IMR-90 (cell line): ENCODE measurements around the gene SNAPC1. TPM values are rescaled to one million over a fixed set of nuclear protein-coding genes. Genes with fewer than 3 reads are reported as not detected.

Experiments used
- ATAC-seq: fragments of 200-7000 bp; cut with Tn5 transposase; 2 replicates; pipeline ENCODE4 v1.9.1; 2020; ENCODE audit warnings: low read depth, mild to moderate bottlenecking, moderate library complexity
- BruUV-seq: library from RNA; stranded (reverse); fragments of 400-500 nt; replicated peaks from 2 replicates; lab custom pipeline; 2021; lab: Mats Ljungman, UMichigan
- CTCF ChIA-PET: fragments of 300-600 bp; formaldehyde crosslinking; extraction: SDS; loops from one replicate; lab custom pipeline; 2021; ENCODE audit warnings: antibody characterized with exemption; lab: Yijun Ruan, JAX
- POLR2A ChIA-PET: fragments of 300-600 bp; sonication (Branson Sonifier 250); formaldehyde crosslinking; loops from one replicate; lab custom pipeline; 2022; ENCODE audit warnings: antibody characterized with exemption; ENCODE audit not compliant: unreplicated experiment; lab: Charles Lee
- DNase-seq: peaks from one replicate; pipeline ENCODE4 v3.0.0; 2013
- H2AFZ ChIP-seq: replicated peaks from 2 replicates; pipeline ENCODE3; 2013; ENCODE audit warnings: low read length, mild to moderate bottlenecking; ENCODE audit not compliant: poor library complexity
- H2AK5ac ChIP-seq: 2 replicates; pipeline ENCODE4 v1.6.1; 2013; ENCODE audit warnings: low read depth, low read length, inconsistent platforms
- H2AK9ac ChIP-seq: replicated peaks from 2 replicates; pipeline ENCODE3; 2013; ENCODE audit warnings: mild to moderate bottlenecking, low read depth, low read length, moderate library complexity; ENCODE audit not compliant: poor library complexity
- H2BK120ac ChIP-seq: 2 replicates; pipeline ENCODE4 v1.6.1; 2013; ENCODE audit warnings: low read depth, low read length, inconsistent platforms
- H2BK15ac ChIP-seq: 3 replicates; pipeline ENCODE4 v1.6.1; 2013; ENCODE audit warnings: low read depth, low read length, inconsistent platforms
- H2BK20ac ChIP-seq: 2 replicates; pipeline ENCODE4 v1.6.1; 2013; ENCODE audit warnings: low read depth, mild to moderate bottlenecking, inconsistent platforms, low read length, moderate library complexity
- H2BK5ac ChIP-seq: 2 replicates; pipeline ENCODE4 v1.6.1; 2013; ENCODE audit warnings: mild to moderate bottlenecking, low read depth, low read length, inconsistent platforms; ENCODE audit not compliant: poor library complexity, severe bottlenecking
- H3K14ac ChIP-seq: replicated peaks from 2 replicates; pipeline ENCODE4 v1.6.1; 2013; ENCODE audit warnings: low read depth, low read length, inconsistent platforms
- H3K18ac ChIP-seq: 2 replicates; pipeline ENCODE4 v1.6.1; 2013; ENCODE audit warnings: low read depth, low read length, control low read depth
- H3K23ac ChIP-seq: 2 replicates; pipeline ENCODE4 v1.6.1; 2013; ENCODE audit warnings: low read depth, low read length, inconsistent platforms
- H3K27ac ChIP-seq: 2 replicates; pipeline ENCODE4 v1.5.1; 2013; ENCODE audit warnings: mild to moderate bottlenecking, control low read depth, low read length; ENCODE audit not compliant: insufficient read depth
- H3K27me3 ChIP-seq: 2 replicates; pipeline ENCODE4 v1.6.1; 2013; ENCODE audit warnings: low read length; ENCODE audit not compliant: control insufficient read depth, insufficient read depth
- H3K36me3 ChIP-seq: 2 replicates; pipeline ENCODE4 v1.6.1; 2013; ENCODE audit warnings: low read length, mixed read lengths; ENCODE audit not compliant: control insufficient read depth, insufficient read depth
- H3K4ac ChIP-seq: 2 replicates; pipeline ENCODE4 v1.6.1; 2013; ENCODE audit warnings: low read depth, low read length, inconsistent platforms
- H3K4me1 ChIP-seq: 2 replicates; pipeline ENCODE4 v1.6.1; 2013; ENCODE audit warnings: low read length, mixed read lengths; ENCODE audit not compliant: control insufficient read depth, insufficient read depth
- H3K4me2 ChIP-seq: 2 replicates; pipeline ENCODE4 v1.6.1; 2013; ENCODE audit warnings: low read depth, mild to moderate bottlenecking, control low read depth, low read length, moderate library complexity
- H3K4me3 ChIP-seq: 2 replicates; pipeline ENCODE4 v1.5.1; 2013; ENCODE audit warnings: low read depth, mild to moderate bottlenecking, control low read depth, low read length, moderate library complexity; ENCODE audit not compliant: insufficient read depth
- H3K56ac ChIP-seq: 2 replicates; pipeline ENCODE4 v1.6.1; 2013; ENCODE audit warnings: low read length, inconsistent platforms; ENCODE audit not compliant: insufficient read depth; ENCODE audit errors: extremely low read depth
- H3K79me1 ChIP-seq, 2 experiments: 2 replicates each; pipeline ENCODE4 v1.6.1; 2013; ENCODE audit warnings: low read length in 2 of 2, inconsistent platforms in 1 of 2, low read depth in 1 of 2
- H3K9ac ChIP-seq: 2 replicates; pipeline ENCODE4 v1.6.1; 2013; ENCODE audit warnings: low read depth, low read length, control low read depth
- H3K9me1 ChIP-seq: 2 replicates; pipeline ENCODE4 v1.6.1; 2013; ENCODE audit warnings: low read length, inconsistent platforms; ENCODE audit not compliant: insufficient read depth
- H3K9me3 ChIP-seq: 2 replicates; pipeline ENCODE4 v1.6.1; 2013; ENCODE audit warnings: low read length; ENCODE audit not compliant: control insufficient read depth, insufficient read depth
- H4K20me1 ChIP-seq: 2 replicates; pipeline ENCODE4 v1.6.1; 2013; ENCODE audit warnings: low read length, inconsistent platforms; ENCODE audit not compliant: insufficient read depth
- H4K5ac ChIP-seq: 2 replicates; pipeline ENCODE4 v1.6.1; 2013; ENCODE audit warnings: mild to moderate bottlenecking, low read depth, low read length, control low read depth
- H4K8ac ChIP-seq, 2 experiments: 2 replicates each; pipeline ENCODE4 v1.6.1; 2013; ENCODE audit warnings: low read depth in 2 of 2, low read length in 2 of 2, control low read depth in 1 of 2, inconsistent platforms in 1 of 2
- H4K91ac ChIP-seq: 2 replicates; pipeline ENCODE4 v1.6.1; 2013; ENCODE audit warnings: low read depth, low read length, inconsistent platforms; ENCODE audit not compliant: insufficient read depth
- BHLHE40 ChIP-seq: fragments of 150-350 bp; IDR thresholded peaks from 2 replicates; pipeline ENCODE4 v1.6.1; 2016; ENCODE audit warnings: mild to moderate bottlenecking, low read depth, low read length
- CEBPB ChIP-seq: IDR thresholded peaks from 2 replicates; pipeline ENCODE4 v1.6.1; 2012; ENCODE audit warnings: low read depth, low read length, improper control_type of control experiment
- CHD1 ChIP-seq: IDR thresholded peaks from 2 replicates; pipeline ENCODE4 v1.6.1; 2012; ENCODE audit warnings: low read depth, low read length, improper control_type of control experiment
- CTCF ChIP-seq: conservative IDR thresholded peaks from 2 replicates; pipeline ENCODE4 v1.5.1; 2012; ENCODE audit warnings: mild to moderate bottlenecking, low read depth, low read length, improper control_type of control experiment
- ELK1 ChIP-seq: fragments of 150-350 bp; IDR thresholded peaks from 2 replicates; pipeline ENCODE4 v1.6.1; 2016; ENCODE audit warnings: low read depth, mild to moderate bottlenecking, low read length, moderate library complexity, borderline replicate concordance
- FOS ChIP-seq: fragments of 150-350 bp; IDR thresholded peaks from 2 replicates; pipeline ENCODE4 v1.6.1; 2016; ENCODE audit warnings: low read depth, low read length
- MAFK ChIP-seq: IDR thresholded peaks from 2 replicates; pipeline ENCODE4 v1.6.1; 2012; ENCODE audit warnings: low read depth, low read length, improper control_type of control experiment
- MAZ ChIP-seq: IDR thresholded peaks from 2 replicates; pipeline ENCODE4 v1.6.1; 2012; ENCODE audit warnings: low read depth, mild to moderate bottlenecking, low read length, improper control_type of control experiment, moderate library complexity, borderline replicate concordance
- MXI1 ChIP-seq: IDR thresholded peaks from 2 replicates; pipeline ENCODE4 v1.6.1; 2012; ENCODE audit warnings: low read depth, mild to moderate bottlenecking, low read length, moderate library complexity, borderline replicate concordance
- NFE2L2 ChIP-seq: fragments of 150-350 bp; IDR thresholded peaks from 2 replicates; pipeline ENCODE4 v1.6.1; 2016; ENCODE audit warnings: low read depth, mild to moderate bottlenecking, low read length
- POLR2A ChIP-seq: IDR thresholded peaks from 2 replicates; pipeline ENCODE4 v1.6.1; 2012; ENCODE audit warnings: mild to moderate bottlenecking, low read depth, low read length
- RAD21 ChIP-seq: IDR thresholded peaks from 2 replicates; pipeline ENCODE4 v1.6.1; 2012; ENCODE audit warnings: low read length, improper control_type of control experiment
- RCOR1 ChIP-seq: IDR thresholded peaks from 2 replicates; pipeline ENCODE4 v1.6.1; 2012; ENCODE audit warnings: mild to moderate bottlenecking, low read length, improper control_type of control experiment; ENCODE audit not compliant: insufficient replicate concordance
- RFX5 ChIP-seq: IDR thresholded peaks from 2 replicates; pipeline ENCODE4 v1.8.0; 2012; ENCODE audit warnings: low read depth, mild to moderate bottlenecking, low read length, moderate library complexity
- SMC3 ChIP-seq: fragments of 150-350 bp; IDR thresholded peaks from 2 replicates; pipeline ENCODE4 v1.6.1; 2016; ENCODE audit warnings: low read depth, mild to moderate bottlenecking, antibody characterized with exemption, low read length, moderate library complexity
- USF2 ChIP-seq: fragments of 150-350 bp; IDR thresholded peaks from 2 replicates; pipeline ENCODE4 v1.6.1; 2017; ENCODE audit warnings: mild to moderate bottlenecking, antibody characterized with exemption, low read length, low read depth
- WGBS, 2 experiments: methylation state at CpG; one replicate each; pipeline versions ENCODE4 v1.1.5 to v1.1.7; 2013; ENCODE audit warnings: missing lambda C conversion rate in 2 of 2; ENCODE audit not compliant: insufficient read length in 1 of 2; ENCODE audit errors: extremely low coverage in 2 of 2; 5-methylcytosine and 5-hydroxymethylcytosine counted together
- dilution Hi-C: fragments of 300-500 bp; cut with HindIII; formaldehyde crosslinking; loops from one replicate; pipeline ENCODE4 v1.14.3; 2018; ENCODE audit warnings: low sequenced_read_pairs; ENCODE audit not compliant: unreplicated experiment
- in situ Hi-C: fragments of 300-500 bp; cut with MboI; formaldehyde crosslinking; loops from 3 replicates; pipeline ENCODE4 v1.14.3; 2019; ENCODE audit warnings: low sequenced_read_pairs, inconsistent platforms, mixed read lengths
- intact Hi-C: fragments of 100-400 bp; cut with micrococcal nuclease; formaldehyde crosslinking; loops from 2 replicates; pipeline ENCODE4 v1.10.0; 2022
- polyA plus RNA-seq, 3 experiments: library from polyadenylated mRNA; depleted of rRNA; stranded (reverse); fragments of >200 nt; gene quantifications; 2 replicates each; pipeline ENCODE4 v1.2.3, GENCODE V29; 2012; ENCODE audit warnings: low replicate concordance in 1 of 3
- total RNA-seq: library from RNA; depleted of rRNA; stranded (reverse); fragments of >200 nt; gene quantifications from 2 replicates; pipeline ENCODE4 v1.2.3, GENCODE V29; 2012

The SNAPC1 gene
- total and polyA plus RNA-seq, 2 of the 4 experiments (the other 2 are of a cell fraction): 7.7 to 9.3 TPM

GRCh38 chr14:61724133-61724532, 38.1 kb upstream of the SNAPC1 start:
- no peak overlapping the region for H2AFZ ChIP-seq
- no peak overlapping the region for H3K4ac ChIP-seq
- no peak overlapping the region for H3K4me3 ChIP-seq
- H3K56ac ChIP-seq: no peak overlapping the region
- intact Hi-C loops: loop anchor here (5.0 kb wide), 1 partner anchor 68 kb away; no protein-coding TSS in a partner anchor
- no peak overlapping the region for H2BK20ac ChIP-seq
- no peak overlapping the region for H3K9ac ChIP-seq
- H2AK9ac ChIP-seq: no peak overlapping the region
- no peak overlapping the region for H3K4me2 ChIP-seq
- DNase-seq (no peak), ATAC-seq (no peak)
- H4K5ac ChIP-seq: no peak overlapping the region
- H4K20me1 ChIP-seq: peaks cover 48% of the 10 kb centered on the region
- peak overlapping the region; percentile 68 for H2BK5ac ChIP-seq
- TF ChIP-seq CHD1 (no peak), CTCF (no peak), MAZ (no peak), RFX5 (no peak), BHLHE40 (no peak), POLR2A (no peak), SMC3 (no peak), MAFK (no peak), MXI1 (no peak), NFE2L2 (no peak), RAD21 (no peak), ELK1 (no peak), USF2 (no peak), CEBPB (no peak), RCOR1 (no peak), FOS (no peak)
- H3K27me3 ChIP-seq: no peaks in the 10 kb centered on the region
- ChIA-PET POLR2A (no interaction called here), CTCF (no interaction called here)
- H3K9me1 ChIP-seq: no peaks in the 10 kb centered on the region; the same call in 1 of the 2 replicates
- dilution Hi-C loops: loop anchor here (25.0 kb wide), 1 partner anchor 262 kb away; no protein-coding TSS in a partner anchor
- in situ Hi-C loops: no loop called here
- H3K14ac ChIP-seq: no peak overlapping the region
- no peak overlapping the region for H2AK5ac ChIP-seq
- no CpG with 5 or more reads among the region's 2 CpGs for WGBS, 2 experiments
- H3K23ac ChIP-seq: no peak overlapping the region
- peaks cover 54% of the 10 kb centered on the region for H3K36me3 ChIP-seq
- no peak overlapping the region for H3K27ac ChIP-seq
- peaks cover 4% of the 10 kb centered on the region for H3K4me1 ChIP-seq
- BruUV-seq: no TSS peak
- no peak overlapping the region for H2BK15ac ChIP-seq
- H3K79me1 ChIP-seq: peaks cover 11 to 61% of the 10 kb centered on the region in 2 experiments
- no peak overlapping the region for H4K8ac ChIP-seq
- no peak overlapping the region for H3K18ac ChIP-seq
- H2BK120ac ChIP-seq: no peak overlapping the region
- H3K9me3 ChIP-seq: no peaks in the 10 kb centered on the region
- H4K91ac ChIP-seq: no peak overlapping the region
